ENCODE data around the gene TFB2M.

Gene TFB2M

GRCh38 chr1:246518456-246519205 is 47.4 kb downstream of the TFB2M start:
- Histone ChIP-seq H3K36me3 (ENCODE audit: low read length) (no peaks in the 10 kb centered on the region), H2AFZ (ENCODE audit: low read depth, low read length, severe bottlenecking) (no peak overlapping the region), H3K79me2 (ENCODE audit: insufficient read depth, low read length) (no peaks in the 10 kb centered on the region), H4K20me1 (ENCODE audit: low read depth, low read length) (no peaks in the 10 kb centered on the region), H3F3A (ENCODE audit: insufficient read depth) (no peaks in the 10 kb centered on the region), H3K27ac (ENCODE audit: low read depth, low read length) (no peak overlapping the region), H3K4me2 (ENCODE audit: low read depth, low read length, poor library complexity, severe bottlenecking) (no peak overlapping the region), H3K4me3 (ENCODE audit: insufficient read depth, low read length, poor library complexity, severe bottlenecking) (no peak overlapping the region), H3K9ac (ENCODE audit: low read length) (no peak overlapping the region), H3K9me3 (ENCODE audit: insufficient read depth, low read length) (peaks cover 24% of the 10 kb centered on the region; the same call in 1 of the 2 replicates), H3K9me2 (replicated peaks; ENCODE audit: insufficient read depth, low read length) (no peaks in the 10 kb centered on the region), H3K27me3 (ENCODE audit: low read length) (no peaks in the 10 kb centered on the region)
- TF ChIP-seq EZH2phosphoT487 (conservative IDR thresholded peaks at IDR 0.05; ENCODE audit: low read length) (no peak), CTCF (IDR thresholded peaks at IDR 0.05; ENCODE audit: insufficient read depth, low read length, poor library complexity, severe bottlenecking) (no peak)

- H3K4me3 ChIP-seq (ENCODE audit: insufficient read depth, low read length, poor library complexity, severe bottlenecking), result no peak overlapping the region
- no peaks in the 10 kb centered on the region for H4K20me1 ChIP-seq (ENCODE audit: low read depth, low read length)
- H3K36me3 ChIP-seq (ENCODE audit: low read length), result no peaks in the 10 kb centered on the region
- H3F3A ChIP-seq (ENCODE audit: insufficient read depth), result no peaks in the 10 kb centered on the region
- H3K4me2 ChIP-seq (ENCODE audit: low read depth, low read length, poor library complexity, severe bottlenecking), result no peak overlapping the region
- peaks cover 24% of the 10 kb centered on the region; the same call in 1 of the 2 replicates for H3K9me3 ChIP-seq (ENCODE audit: insufficient read depth, low read length)
- H3K9me2 ChIP-seq (replicated peaks; ENCODE audit: insufficient read depth, low read length), result no peaks in the 10 kb centered on the region
- no peak overlapping the region for H3K9ac ChIP-seq (ENCODE audit: low read length)
- no peak for TF ChIP-seq EZH2phosphoT487 (conservative IDR thresholded peaks at IDR 0.05; ENCODE audit: low read length)
- H3K27me3 ChIP-seq (ENCODE audit: low read length), result no peaks in the 10 kb centered on the region
- H2AFZ ChIP-seq (ENCODE audit: low read depth, low read length, severe bottlenecking), result no peak overlapping the region
- H3K27ac ChIP-seq (ENCODE audit: low read depth, low read length), result no peak overlapping the region
- no peaks in the 10 kb centered on the region for H3K79me2 ChIP-seq (ENCODE audit: insufficient read depth, low read length)
These were observed 48.7 kb downstream of the TFB2M start for GRCh38 chr1:246517391-246517790.

GRCh38 chr1:246516126-246516525 is 49.9 kb downstream of the TFB2M start:
- Histone ChIP-seq H3K9ac (ENCODE audit: low read length) (no peak overlapping the region), H3K79me2 (ENCODE audit: insufficient read depth, low read length) (no peaks in the 10 kb centered on the region), H3K9me3 (ENCODE audit: insufficient read depth, low read length) (peaks cover 24% of the 10 kb centered on the region; the same call in 1 of the 2 replicates), H3F3A (ENCODE audit: insufficient read depth) (no peaks in the 10 kb centered on the region), H3K27me3 (ENCODE audit: low read length) (no peaks in the 10 kb centered on the region), H3K36me3 (ENCODE audit: low read length) (no peaks in the 10 kb centered on the region), H3K4me3 (ENCODE audit: insufficient read depth, low read length, poor library complexity, severe bottlenecking) (no peak overlapping the region), H3K9me2 (replicated peaks; ENCODE audit: insufficient read depth, low read length) (no peaks in the 10 kb centered on the region), H4K20me1 (ENCODE audit: low read depth, low read length) (no peaks in the 10 kb centered on the region), H3K4me2 (ENCODE audit: low read depth, low read length, poor library complexity, severe bottlenecking) (no peak overlapping the region), H3K27ac (ENCODE audit: low read depth, low read length) (no peak overlapping the region), H2AFZ (ENCODE audit: low read depth, low read length, severe bottlenecking) (no peak overlapping the region)
- TF ChIP-seq EZH2phosphoT487 (conservative IDR thresholded peaks at IDR 0.05; ENCODE audit: low read length) (no peak), CTCF (IDR thresholded peaks at IDR 0.05; ENCODE audit: insufficient read depth, low read length, poor library complexity, severe bottlenecking) (no peak)

- Histone ChIP-seq H4K20me1 (ENCODE audit: low read depth, low read length) (no peaks in the 10 kb centered on the region), H3K79me2 (ENCODE audit: insufficient read depth, low read length) (no peaks in the 10 kb centered on the region), H3K27me3 (ENCODE audit: low read length) (no peaks in the 10 kb centered on the region), H3K4me2 (ENCODE audit: low read depth, low read length, poor library complexity, severe bottlenecking) (no peak overlapping the region), H3K9ac (ENCODE audit: low read length) (no peak overlapping the region), H3K4me3 (ENCODE audit: insufficient read depth, low read length, poor library complexity, severe bottlenecking) (no peak overlapping the region), H3F3A (ENCODE audit: insufficient read depth) (no peaks in the 10 kb centered on the region), H3K9me2 (replicated peaks; ENCODE audit: insufficient read depth, low read length) (no peaks in the 10 kb centered on the region), H3K9me3 (ENCODE audit: insufficient read depth, low read length) (peaks cover 24% of the 10 kb centered on the region; the same call in 1 of the 2 replicates), H3K36me3 (ENCODE audit: low read length) (no peaks in the 10 kb centered on the region), H2AFZ (ENCODE audit: low read depth, low read length, severe bottlenecking) (no peak overlapping the region), H3K27ac (ENCODE audit: low read depth, low read length) (no peak overlapping the region)
- TF ChIP-seq EZH2phosphoT487 (conservative IDR thresholded peaks at IDR 0.05; ENCODE audit: low read length), result no peak
- TF ChIP-seq CTCF (IDR thresholded peaks at IDR 0.05; ENCODE audit: insufficient read depth, low read length, poor library complexity, severe bottlenecking), result no peak
These were observed 50.6 kb downstream of the TFB2M start for GRCh38 chr1:246515390-246516005.

Data from SU-DHL-6 (cell line).